ENCODE measurements around the gene FABP2. TPM values are rescaled to one million over a fixed set of nuclear protein-coding genes. Genes with fewer than 3 reads are reported as not detected.

Gene FABP2
- total and polyA plus RNA-seq, 2 experiments from 2014 or later, result not detected

GRCh38 chr4:119299741-119300100 is 22.2 kb downstream of the FABP2 start:
- peaks cover 20% of the 10 kb centered on the region for H3K79me2 ChIP-seq (replicated peaks; ENCODE audit: insufficient read depth)
- H2AFZ ChIP-seq, result peak overlapping the region; percentile 91
- Mint-ChIP-seq H3K9me3 (no peaks in the 10 kb centered on the region), H3K4me1 (peaks cover 15% of the 10 kb centered on the region), H3K36me3 (ENCODE audit: low read depth) (peaks cover 28% of the 10 kb centered on the region), H3K27ac (no peak overlapping the region), H3K27me3 (ENCODE audit: insufficient read depth, low read depth, poor library complexity) (peaks cover 21% of the 10 kb centered on the region), H3K4me3 (peak overlapping the region; percentile 97)
- H3K9me2 ChIP-seq (ENCODE audit: insufficient read depth), result no peaks in the 10 kb centered on the region
- H3K27ac ChIP-seq (ENCODE audit: low read depth), result peak overlapping the region; percentile 90; the same call in 1 of the 2 replicates
- H3K4me1 ChIP-seq (ENCODE audit: insufficient read depth), result peaks cover 11% of the 10 kb centered on the region; the same call in 1 of the 2 replicates
- ATAC-seq, result no peak
- H3K36me3 ChIP-seq (ENCODE audit: insufficient read depth), result no peaks in the 10 kb centered on the region
- no peaks in the 10 kb centered on the region for H3F3A ChIP-seq (replicated peaks; ENCODE audit: low read depth)
- H3K4me2 ChIP-seq, result peak overlapping the region; percentile 95
- DNase-seq (ENCODE audit: low spot score), result peak; percentile 7
- no peaks in the 10 kb centered on the region for H3K27me3 ChIP-seq (ENCODE audit: insufficient read depth)
- H3K4me3 ChIP-seq, result peak overlapping the region; percentile 81
- no peak for TF ChIP-seq REST (IDR thresholded peaks at IDR 0.05; ENCODE audit: unreplicated experiment)
- no peak for TF ChIP-seq STAT1 (IDR thresholded peaks at IDR 0.05; ENCODE audit: unreplicated experiment)
- TF ChIP-seq JUNB (IDR thresholded peaks at IDR 0.05; ENCODE audit: unreplicated experiment), result no peak
- no peak for TF ChIP-seq CTCF (conservative IDR thresholded peaks at IDR 0.05; ENCODE audit: low read depth in 2 of 2)
- TF ChIP-seq ETS1 (IDR thresholded peaks at IDR 0.05), result no peak
- no peak for TF ChIP-seq NANOG (IDR thresholded peaks at IDR 0.05; ENCODE audit: borderline replicate concordance)
- no peak for TF ChIP-seq POLR2AphosphoS5 (IDR thresholded peaks at IDR 0.05; ENCODE audit: low read depth)
- no peaks in the 10 kb centered on the region for H4K20me1 ChIP-seq (replicated peaks; ENCODE audit: insufficient read depth)

- no peak overlapping the region for H3K27ac ChIP-seq (ENCODE audit: low read depth)
- no peaks in the 10 kb centered on the region for H3K9me2 ChIP-seq (ENCODE audit: insufficient read depth)
- peak overlapping the region; percentile 81 for H3K4me3 ChIP-seq
- H3K4me2 ChIP-seq, result peak overlapping the region; percentile 95
- H2AFZ ChIP-seq, result no peak overlapping the region
- Mint-ChIP-seq H3K4me1 (peaks cover 15% of the 10 kb centered on the region), H3K36me3 (ENCODE audit: low read depth) (peaks cover 28% of the 10 kb centered on the region), H3K9me3 (no peaks in the 10 kb centered on the region), H3K4me3 (peak overlapping the region; percentile 97), H3K27me3 (ENCODE audit: insufficient read depth, low read depth, poor library complexity) (peaks cover 21% of the 10 kb centered on the region), H3K27ac (no peak overlapping the region)
- H4K20me1 ChIP-seq (replicated peaks; ENCODE audit: insufficient read depth), result no peaks in the 10 kb centered on the region
- no peak for DNase-seq (ENCODE audit: low spot score)
- no peaks in the 10 kb centered on the region for H3K36me3 ChIP-seq (ENCODE audit: insufficient read depth)
- H3K79me2 ChIP-seq (replicated peaks; ENCODE audit: insufficient read depth), result peaks cover 20% of the 10 kb centered on the region
- H3F3A ChIP-seq (replicated peaks; ENCODE audit: low read depth), result no peaks in the 10 kb centered on the region
- ATAC-seq, result no peak
- H3K4me1 ChIP-seq (ENCODE audit: insufficient read depth), result peaks cover 11% of the 10 kb centered on the region; the same call in 1 of the 2 replicates
- no peaks in the 10 kb centered on the region for H3K27me3 ChIP-seq (ENCODE audit: insufficient read depth)
- TF ChIP-seq ETS1 (IDR thresholded peaks at IDR 0.05) (no peak), JUNB (IDR thresholded peaks at IDR 0.05; ENCODE audit: unreplicated experiment) (no peak), NANOG (IDR thresholded peaks at IDR 0.05; ENCODE audit: borderline replicate concordance) (no peak), ZNF114 (CRISPR knock-in tag; IDR thresholded peaks at IDR 0.05) (no peak), CTCF (conservative IDR thresholded peaks at IDR 0.05; ENCODE audit: low read depth in 2 of 2) (no peak), EZH2 (IDR thresholded peaks at IDR 0.05; ENCODE audit: low read depth, unreplicated experiment) (no peak), EZH2phosphoT487 (IDR thresholded peaks at IDR 0.05; ENCODE audit: unreplicated experiment) (no peak), POLR2AphosphoS5 (IDR thresholded peaks at IDR 0.05; ENCODE audit: low read depth) (no peak), ZNF331 (CRISPR knock-in tag; IDR thresholded peaks at IDR 0.05; ENCODE audit: low read depth) (no peak), STAT1 (IDR thresholded peaks at IDR 0.05; ENCODE audit: unreplicated experiment) (no peak), CREB1 (CRISPR knock-in tag; IDR thresholded peaks at IDR 0.05; ENCODE audit: low read depth) (no peak)
These were observed 22.7 kb downstream of the FABP2 start for GRCh38 chr4:119299260-119299671.
